CD4-positive, alpha-beta memory T cell (primary cell): ENCODE results near the gene ANKRD17. TPM values are rescaled to one million over a fixed set of nuclear protein-coding genes. Genes with fewer than 3 reads are reported as not detected.

Source experiments
- CTCF ChIA-PET: fragments of 350-600 bp; sonication (Branson Sonifier 250); formaldehyde crosslinking; loops from one replicate; lab custom pipeline; 2021; ENCODE audit warnings: inconsistent platforms; ENCODE audit not compliant: partially characterized antibody; lab: Charles Lee
- POLR2A ChIA-PET: fragments of 350-600 bp; sonication (Branson Sonifier 250); formaldehyde crosslinking; loops from one replicate; lab custom pipeline; 2021; ENCODE audit not compliant: partially characterized antibody; lab: Charles Lee
- DNase-seq, 5 donors: peaks; one replicate each; pipeline versions ENCODE4 v3.0.0 to v3.0.0-alpha.2; 2020 to 2022; ENCODE audit warnings: mixed read lengths in 1 of 5
- H3K27ac ChIP-seq: one replicate; pipeline ENCODE4 v1.7.0; 2013; ENCODE audit warnings: low read depth, low read length
- H3K27me3 ChIP-seq: 2 replicates; pipeline ENCODE4 v1.7.0; 2013; ENCODE audit warnings: mild to moderate bottlenecking, low read length, moderate library complexity; ENCODE audit not compliant: insufficient read depth
- H3K36me3 ChIP-seq: 2 replicates; pipeline ENCODE4 v1.7.0; 2013; ENCODE audit warnings: mild to moderate bottlenecking, low read length, moderate library complexity; ENCODE audit not compliant: insufficient read depth
- H3K4me1 ChIP-seq: 2 replicates; pipeline ENCODE4 v1.7.0; 2013; ENCODE audit warnings: mild to moderate bottlenecking, low read length, moderate library complexity; ENCODE audit not compliant: insufficient read depth
- H3K4me3 ChIP-seq, 2 donors: one replicate each; pipeline ENCODE4 v1.7.0; 2013; ENCODE audit warnings: low read length in 2 of 2, mild to moderate bottlenecking in 1 of 2
- H3K9me3 ChIP-seq, 2 donors: one replicate each; pipeline ENCODE4 v1.7.0; 2013; ENCODE audit warnings: low read length in 2 of 2, control low read depth in 1 of 2; ENCODE audit not compliant: control insufficient read depth in 1 of 2
- H3K27ac Mint-ChIP-seq, 7 donors: one replicate each; pipeline ENCODE4 v1.8.0; 2020 to 2021; ENCODE audit warnings: mixed read lengths in 7 of 7, mild to moderate bottlenecking in 6 of 7, inconsistent platforms in 3 of 7, moderate library complexity in 3 of 7
- H3K27me3 Mint-ChIP-seq, 2 donors: one replicate each; pipeline ENCODE4 v1.8.0; 2020 to 2021; ENCODE audit warnings: mixed read lengths in 2 of 2
- H3K36me3 Mint-ChIP-seq, 2 donors: one replicate each; pipeline ENCODE4 v1.8.0; 2020 to 2021; ENCODE audit warnings: mixed read lengths in 2 of 2, inconsistent platforms in 1 of 2, mild to moderate bottlenecking in 1 of 2
- H3K4me1 Mint-ChIP-seq, 4 donors: one replicate each; pipeline ENCODE4 v1.8.0; 2020 to 2021; ENCODE audit warnings: mixed read lengths in 4 of 4, mild to moderate bottlenecking in 1 of 4
- H3K4me3 Mint-ChIP-seq, 8 donors: one replicate each; pipeline ENCODE4 v1.8.0; 2020 to 2021; ENCODE audit warnings: mixed read lengths in 8 of 8, mild to moderate bottlenecking in 7 of 8, moderate library complexity in 6 of 8, inconsistent platforms in 3 of 8
- H3K9me3 Mint-ChIP-seq, 8 donors: one replicate each; pipeline ENCODE4 v1.8.0; 2020 to 2021; ENCODE audit warnings: mixed read lengths in 8 of 8, mild to moderate bottlenecking in 5 of 8, inconsistent platforms in 3 of 8, moderate library complexity in 1 of 8
- intact Hi-C: fragments of 100-400 bp; cut with micrococcal nuclease; formaldehyde crosslinking; loops from one replicate; pipeline ENCODE4 v1.15.1; 2023
- polyA plus RNA-seq, 2 donors: library from polyadenylated mRNA; unstranded; fragments of 300-500 nt; fragmentation: Illumina TruSeq; gene quantifications; one replicate each; pipeline ENCODE4 v1.2.3, GENCODE V29; 2021
- total RNA-seq, 2 experiments: library from RNA; stranded (reverse); gene quantifications; one replicate each; pipeline ENCODE4 v1.2.3, GENCODE V29; 2021

The ANKRD17 gene
- total and polyA plus RNA-seq, 4 experiments from 2014 or later: 7.9 to 58.7 (median 37.1) TPM

DNA sequence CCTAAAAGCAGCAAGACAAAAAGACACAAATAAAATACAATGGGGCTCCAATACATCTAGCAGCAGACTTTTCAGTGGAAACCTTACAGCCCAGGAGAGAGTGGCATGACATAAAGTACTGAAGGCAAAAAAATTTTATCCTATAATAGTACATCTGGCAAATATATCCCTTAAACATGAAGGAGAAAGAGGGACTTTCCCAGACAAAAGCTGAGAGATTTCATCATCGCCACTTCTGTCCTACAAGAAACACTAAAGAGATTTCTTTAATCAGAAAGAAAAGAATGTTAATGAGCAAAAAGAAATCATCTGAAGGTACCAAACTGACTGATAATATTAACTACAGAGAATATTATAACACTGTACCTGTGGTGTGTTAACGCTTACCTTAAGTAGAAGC, 86.4 kb downstream of the ANKRD17 start:
- Histone ChIP-seq H3K27me3 (no peaks in the 10 kb centered on the region), H3K4me1 (no peaks in the 10 kb centered on the region), H3K9me3 (no peaks in the 10 kb centered on the region), H3K4me3 (no peak overlapping the region), H3K27ac (no peak overlapping the region), H3K36me3 (peaks cover 36% of the 10 kb centered on the region)
- intact Hi-C loops: no loop called here
- H3K36me3 Mint-ChIP-seq: peaks cover 86 to 94% of the 10 kb centered on the region in 2 donors
- POLR2A ChIA-PET: no interaction called here
- no peak for DNase-seq
- CTCF ChIA-PET: no interaction called here
- peaks cover 25 to 34% (median 33%) of the 10 kb centered on the region in 4 donors for H3K4me1 Mint-ChIP-seq
- peak overlapping the region in 2 of 7 donors; percentile 2 to 8 for H3K27ac Mint-ChIP-seq
- H3K9me3 Mint-ChIP-seq: peaks cover 2 to 32% (median 6%) of the 10 kb centered on the region in 8 donors
- H3K27me3 Mint-ChIP-seq: no peaks in the 10 kb centered on the region
- H3K4me3 Mint-ChIP-seq: no peak overlapping the region

DNA sequence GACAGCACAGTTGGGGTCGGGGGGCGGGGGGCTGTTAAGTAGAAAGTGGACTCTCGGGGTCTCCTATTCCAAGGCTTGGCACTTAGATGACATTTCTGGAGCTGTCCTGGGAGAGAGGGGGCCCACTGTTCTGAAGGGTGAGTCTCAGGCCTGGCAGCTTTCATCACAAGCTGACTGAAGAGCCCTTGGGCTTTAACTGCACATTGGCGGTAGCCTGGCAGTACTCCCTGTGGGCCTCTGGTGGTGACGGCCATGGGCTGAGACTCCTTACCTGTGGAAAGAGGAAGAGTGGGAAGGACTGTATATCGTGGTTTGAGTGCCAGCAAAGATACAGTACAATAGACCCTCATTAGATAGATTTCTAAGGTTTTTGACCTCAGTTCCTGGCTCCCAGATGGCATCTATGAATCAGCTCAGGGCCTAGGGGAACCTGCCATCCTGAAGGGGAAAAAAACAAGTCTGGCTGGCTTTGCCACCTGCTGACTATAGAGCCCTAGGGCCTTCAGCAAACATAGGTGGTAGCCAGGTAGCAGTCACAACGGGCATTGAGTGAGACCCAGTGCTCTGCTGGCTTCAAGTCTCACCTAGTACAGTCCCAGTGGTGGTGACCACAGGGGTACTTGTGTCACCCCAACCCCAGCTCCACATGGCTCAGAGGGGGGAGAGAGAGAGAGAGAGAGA, 87.9 kb downstream of the ANKRD17 start:
- intact Hi-C loops: no loop called here
- H3K4me1 ChIP-seq: no peaks in the 10 kb centered on the region
- no peaks in the 10 kb centered on the region for H3K9me3 ChIP-seq
- H3K4me3 ChIP-seq: no peak overlapping the region
- CTCF ChIA-PET: no interaction called here
- no peaks in the 10 kb centered on the region for H3K27me3 ChIP-seq
- Mint-ChIP-seq H3K9me3 (peaks cover 2 to 38% (median 9%) of the 10 kb centered on the region in 8 donors), H3K27me3 (no peaks in the 10 kb centered on the region), H3K4me3 (peak overlapping the region in 1 of 8 donors; percentile 14), H3K27ac (no peak overlapping the region), H3K36me3 (peaks cover 85 to 92% of the 10 kb centered on the region in 2 donors), H3K4me1 (peaks cover 20 to 29% (median 26%) of the 10 kb centered on the region in 4 donors)
- peaks cover 30% of the 10 kb centered on the region for H3K36me3 ChIP-seq
- no peak overlapping the region for H3K27ac ChIP-seq
- POLR2A ChIA-PET: no interaction called here
- no peak for DNase-seq

DNA sequence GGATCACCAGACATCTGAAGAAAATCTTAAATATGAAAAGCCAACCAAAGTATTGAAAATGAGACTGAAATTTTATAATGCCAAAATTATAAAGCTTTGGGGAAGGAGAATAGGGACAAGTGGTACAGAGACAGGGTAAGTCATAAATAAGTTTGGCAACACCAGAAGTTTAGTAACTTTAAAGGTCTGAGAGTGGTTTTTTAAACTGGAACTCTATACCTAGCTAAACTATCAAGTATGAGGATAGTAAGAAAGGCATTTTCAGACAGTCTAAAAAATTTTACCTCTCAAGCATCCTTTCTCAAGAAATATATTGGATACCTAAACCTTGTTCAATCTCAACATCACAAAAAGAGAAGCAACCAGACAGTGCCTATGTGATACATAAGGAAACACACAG, 92.4 kb downstream of the ANKRD17 start:
- H3K4me1 ChIP-seq: no peaks in the 10 kb centered on the region
- Mint-ChIP-seq H3K4me3 (no peak overlapping the region), H3K27me3 (no peaks in the 10 kb centered on the region), H3K36me3 (peaks cover 70 to 79% of the 10 kb centered on the region in 2 donors), H3K9me3 (peaks cover 2 to 15% (median 7%) of the 10 kb centered on the region in 8 donors), H3K27ac (peak overlapping the region in 2 of 7 donors; percentile 18 to 81), H3K4me1 (peaks cover 0 to 8% (median 1%) of the 10 kb centered on the region in 4 donors)
- ChIA-PET POLR2A (no interaction called here), CTCF (interaction anchor here (1.1 kb wide), 1 partner anchor 38 kb away, joined by 3 read pairs; no protein-coding TSS in a partner anchor)
- intact Hi-C loops: no loop called here
- H3K36me3 ChIP-seq: peaks cover 24% of the 10 kb centered on the region
- no peak for DNase-seq
- H3K9me3 ChIP-seq: no peaks in the 10 kb centered on the region
- no peaks in the 10 kb centered on the region for H3K27me3 ChIP-seq
- no peak overlapping the region for H3K27ac ChIP-seq
- H3K4me3 ChIP-seq: no peak overlapping the region

DNA sequence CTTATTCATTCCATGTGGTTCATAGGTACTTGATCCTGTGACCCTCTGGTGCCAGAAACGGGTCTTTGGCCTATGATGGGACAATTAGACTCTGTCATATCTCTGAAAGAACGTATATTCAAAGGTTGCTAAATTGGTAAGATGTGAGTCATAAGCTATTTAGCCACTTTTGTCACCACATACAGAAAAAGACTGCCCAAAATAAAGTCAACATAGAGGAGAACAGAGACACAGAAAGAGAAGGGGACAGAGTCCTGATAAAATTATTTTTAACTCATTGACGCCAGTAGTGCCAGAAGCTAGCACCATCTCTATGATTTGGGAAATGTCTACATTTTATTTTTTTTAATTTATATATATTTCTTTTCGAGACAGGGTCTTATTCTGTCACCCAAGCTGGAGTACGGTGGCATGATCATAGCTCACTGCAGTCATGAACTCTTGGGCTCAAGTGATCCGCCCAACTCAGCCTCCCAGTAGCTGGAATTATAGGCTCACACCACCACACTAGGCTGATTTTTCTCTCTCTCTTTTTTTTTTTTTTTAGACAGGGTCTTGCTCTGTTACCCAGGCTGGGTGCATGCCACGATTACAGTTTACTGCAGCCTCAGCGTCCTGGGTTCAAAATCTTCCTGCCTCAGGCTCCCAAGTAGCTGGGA, 96.9 kb downstream of the ANKRD17 start:
- intact Hi-C loops: no loop called here
- ChIA-PET CTCF (interaction anchor here (0.7 to 1.2 kb wide), 2 partner anchors 13 to 95 kb away, joined by 3 to 4 read pairs; no protein-coding TSS in a partner anchor), POLR2A (no interaction called here)
- no peak for DNase-seq
- Histone ChIP-seq H3K4me1 (no peaks in the 10 kb centered on the region), H3K9me3 (no peaks in the 10 kb centered on the region), H3K4me3 (no peak overlapping the region), H3K27me3 (no peaks in the 10 kb centered on the region), H3K27ac (no peak overlapping the region), H3K36me3 (peaks cover 14% of the 10 kb centered on the region)
- Mint-ChIP-seq H3K4me1 (peaks cover 0 to 6% (median 3%) of the 10 kb centered on the region in 4 donors), H3K36me3 (peaks cover 61 to 63% of the 10 kb centered on the region in 2 donors), H3K27ac (peak overlapping the region in 1 of 7 donors; percentile 18), H3K9me3 (peaks cover under 1 to 12% (median 6%) of the 10 kb centered on the region in 8 donors), H3K27me3 (no peaks in the 10 kb centered on the region), H3K4me3 (no peak overlapping the region)

DNA sequence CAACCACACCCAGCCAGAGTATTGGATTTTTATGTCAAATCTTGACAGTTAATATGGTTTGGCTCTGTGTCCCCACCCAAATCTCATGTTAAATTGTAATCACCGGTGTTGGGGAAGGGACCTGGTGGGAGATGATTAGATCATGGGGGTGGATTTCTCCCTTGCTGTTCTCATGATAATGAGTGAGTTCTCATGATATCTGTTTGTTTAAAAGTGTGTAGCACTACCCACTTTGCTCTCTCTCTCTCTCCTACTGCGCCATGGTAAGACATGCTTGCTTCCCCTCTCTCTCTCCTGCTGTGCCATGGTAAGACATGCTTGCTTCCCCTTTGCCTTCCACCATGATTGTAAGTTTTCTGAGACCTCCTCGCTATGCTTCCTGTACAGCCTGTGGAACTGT, 102.2 kb downstream of the ANKRD17 start:
- Mint-ChIP-seq H3K4me3 (no peak overlapping the region), H3K4me1 (peaks cover 0 to 6% (median 3%) of the 10 kb centered on the region in 4 donors), H3K9me3 (peaks cover 0 to 2% (median 0%) of the 10 kb centered on the region in 8 donors), H3K27me3 (no peaks in the 10 kb centered on the region), H3K27ac (no peak overlapping the region), H3K36me3 (peaks cover 47 to 53% of the 10 kb centered on the region in 2 donors)
- no peak overlapping the region for H3K27ac ChIP-seq
- POLR2A ChIA-PET: no interaction called here
- H3K27me3 ChIP-seq: no peaks in the 10 kb centered on the region
- intact Hi-C loops: no loop called here
- no peak overlapping the region for H3K4me3 ChIP-seq
- CTCF ChIA-PET: interaction anchor here (1.0 kb wide), 1 partner anchor 8 kb away, joined by 4 read pairs; no protein-coding TSS in a partner anchor
- DNase-seq: no peak
- no peaks in the 10 kb centered on the region for H3K9me3 ChIP-seq
- no peaks in the 10 kb centered on the region for H3K4me1 ChIP-seq
- H3K36me3 ChIP-seq: peaks cover 26% of the 10 kb centered on the region

DNA sequence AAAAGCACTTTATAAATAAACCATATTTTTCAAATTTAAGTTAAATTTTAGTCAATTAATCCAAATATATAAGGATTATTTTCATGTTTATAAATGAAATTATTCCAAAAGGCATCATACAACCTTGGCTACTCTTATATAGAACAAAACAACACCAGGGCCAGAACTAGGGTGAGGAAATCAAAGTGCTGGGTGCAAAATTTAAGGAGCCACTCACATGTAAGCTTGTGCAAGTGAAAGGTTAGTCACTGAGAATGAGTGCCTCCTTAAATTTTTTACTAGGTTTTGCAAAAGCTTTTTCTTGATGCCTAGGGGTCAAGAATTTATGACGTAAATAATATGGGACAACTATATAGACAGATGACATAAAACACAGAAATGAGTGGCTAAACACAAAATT, 105.7 kb downstream of the ANKRD17 start:
- H3K27ac Mint-ChIP-seq: peak overlapping the region in 1 of 7 donors; percentile 23
- no peak overlapping the region for H3K4me3 Mint-ChIP-seq
- H3K36me3 Mint-ChIP-seq: peaks cover 53 to 58% of the 10 kb centered on the region in 2 donors
- no peak for DNase-seq
- H3K9me3 ChIP-seq: no peaks in the 10 kb centered on the region
- no peaks in the 10 kb centered on the region for H3K4me1 ChIP-seq
- intact Hi-C loops: no loop called here
- no peak overlapping the region for H3K4me3 ChIP-seq
- ChIA-PET POLR2A (no interaction called here), CTCF (interaction anchor here (1.2 to 1.6 kb wide), 3 partner anchors 20 to 106 kb away, joined by 3 to 5 read pairs (median 3); partner anchors contain the start of gene ANKRD17)
- H3K27ac ChIP-seq: no peak overlapping the region
- H3K36me3 ChIP-seq: peaks cover 35% of the 10 kb centered on the region
- H3K9me3 Mint-ChIP-seq: peaks cover 0 to 2% (median 0%) of the 10 kb centered on the region in 8 donors
- H3K27me3 Mint-ChIP-seq: no peaks in the 10 kb centered on the region
- H3K27me3 ChIP-seq: no peaks in the 10 kb centered on the region
- peaks cover 0 to 5% (median 3%) of the 10 kb centered on the region in 4 donors for H3K4me1 Mint-ChIP-seq

DNA sequence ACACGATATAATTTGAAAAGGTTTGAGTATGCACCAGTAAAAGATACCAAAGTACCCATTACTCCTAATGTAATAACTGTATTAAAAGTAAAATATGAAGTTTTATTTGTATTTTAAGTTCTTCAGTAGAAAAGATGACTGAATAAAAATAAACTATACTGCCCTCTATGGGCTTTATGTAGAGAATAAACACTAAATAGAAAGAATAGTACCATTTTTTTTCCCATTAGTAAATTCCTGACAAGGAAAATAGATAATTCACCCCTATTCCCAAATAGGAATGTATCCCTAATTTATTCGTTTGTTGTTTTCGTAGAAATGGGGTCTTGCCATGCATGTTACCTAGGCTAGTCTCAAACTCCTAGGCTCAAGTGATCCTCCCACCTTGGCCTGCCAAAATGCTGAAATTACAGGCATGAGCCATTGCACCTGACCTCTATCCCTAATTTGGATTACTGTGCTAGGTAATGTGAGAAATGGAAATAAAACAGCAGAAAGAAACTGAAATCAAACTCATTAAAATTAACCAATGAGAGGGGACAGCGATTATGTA, 115.5 kb downstream of the ANKRD17 start:
- no peaks in the 10 kb centered on the region for H3K9me3 Mint-ChIP-seq
- H3K27me3 Mint-ChIP-seq: no peaks in the 10 kb centered on the region
- Histone ChIP-seq H3K4me3 (no peak overlapping the region), H3K9me3 (no peaks in the 10 kb centered on the region), H3K27me3 (no peaks in the 10 kb centered on the region), H3K36me3 (peaks cover 53% of the 10 kb centered on the region), H3K4me1 (no peaks in the 10 kb centered on the region), H3K27ac (no peak overlapping the region)
- ChIA-PET POLR2A (no interaction called here), CTCF (interaction anchor here (1.0 kb wide), 1 partner anchor 114 kb away, joined by 3 read pairs; no protein-coding TSS in a partner anchor)
- peak overlapping the region in 2 of 7 donors; percentile 63 to 78 for H3K27ac Mint-ChIP-seq
- peaks cover 3 to 21% (median 5%) of the 10 kb centered on the region in 4 donors for H3K4me1 Mint-ChIP-seq
- intact Hi-C loops: loop anchor here (2.0 to 5.0 kb wide), 3 partner anchors 69 to 441 kb away; no protein-coding TSS in a partner anchor
- no peak overlapping the region for H3K4me3 Mint-ChIP-seq
- H3K36me3 Mint-ChIP-seq: peaks cover 54 to 64% of the 10 kb centered on the region in 2 donors
- DNase-seq: peak in 1 of 5 donors; percentile 3
